Neural progenitor cell (in vitro differentiated cells): ENCODE results near the gene COQ10A. TPM values are rescaled to one million over a fixed set of nuclear protein-coding genes. Genes with fewer than 3 reads are reported as not detected.
A peak's percentile ranks its signal among the peaks of the same experiment; 100 is the strongest.

ENCODE experiments used
- DNase-seq: peaks from one replicate; pipeline ENCODE4 v3.0.0-alpha.2; 2016; ENCODE audit warnings: low spot score
- H2AFZ ChIP-seq: fragments of 200-600 bp; sonication (generic); replicated peaks from 2 replicates; pipeline ENCODE4 v1.6.1; 2016; ENCODE audit warnings: antibody characterized with exemption
- H3F3A ChIP-seq: fragments of 200-600 bp; sonication (generic); 2 replicates; pipeline ENCODE4 v1.6.1; 2016; ENCODE audit warnings: antibody characterized with exemption, low read depth
- H3K27ac ChIP-seq: fragments of 200-600 bp; sonication (generic); 2 replicates; pipeline ENCODE4 v1.5.1; 2016; ENCODE audit warnings: mild to moderate bottlenecking
- H3K27me3 ChIP-seq: fragments of 200-600 bp; sonication (generic); 2 replicates; pipeline ENCODE4 v1.6.1; 2016; ENCODE audit warnings: mild to moderate bottlenecking, moderate library complexity
- H3K36me3 ChIP-seq: fragments of 200-600 bp; sonication (generic); 2 replicates; pipeline ENCODE4 v1.5.1; 2016
- H3K4me1 ChIP-seq: fragments of 200-600 bp; sonication (generic); 2 replicates; pipeline ENCODE4 v1.6.1; 2016; ENCODE audit warnings: mixed run types
- H3K4me2 ChIP-seq: fragments of 200-600 bp; sonication (generic); 2 replicates; pipeline ENCODE4 v1.6.1; 2016
- H3K4me3 ChIP-seq: fragments of 200-600 bp; sonication (generic); 2 replicates; pipeline ENCODE4 v1.5.1; 2016
- H3K79me2 ChIP-seq: fragments of 200-600 bp; sonication (generic); 2 replicates; pipeline ENCODE4 v1.6.1; 2016; ENCODE audit warnings: low read depth
- H3K9ac ChIP-seq: fragments of 200-600 bp; sonication (generic); 2 replicates; pipeline ENCODE4 v1.6.1; 2016
- H3K9me3 ChIP-seq: fragments of 200-600 bp; sonication (generic); 2 replicates; pipeline ENCODE4 v1.5.1; 2016; ENCODE audit warnings: low read depth
- H4K20me1 ChIP-seq: fragments of 200-600 bp; sonication (generic); 2 replicates; pipeline ENCODE4 v1.6.1; 2016; ENCODE audit warnings: low read depth
- H3K27ac Mint-ChIP-seq: 3 replicates; pipeline ENCODE4 v1.8.0; 2021; ENCODE audit warnings: mixed read lengths
- H3K27me3 Mint-ChIP-seq: 2 replicates; pipeline ENCODE4 v1.8.0; 2022; ENCODE audit warnings: low read depth, mild to moderate bottlenecking, inconsistent platforms, moderate library complexity, mixed read lengths; ENCODE audit not compliant: insufficient read depth
- H3K36me3 Mint-ChIP-seq: 3 replicates; pipeline ENCODE4 v1.8.0; 2021; ENCODE audit warnings: mixed read lengths
- H3K4me1 Mint-ChIP-seq: 3 replicates; pipeline ENCODE4 v1.8.0; 2021; ENCODE audit warnings: mixed read lengths
- H3K4me3 Mint-ChIP-seq: 3 replicates; pipeline ENCODE4 v1.8.0; 2021; ENCODE audit warnings: mild to moderate bottlenecking, moderate library complexity, mixed read lengths
- H3K9me3 Mint-ChIP-seq: 3 replicates; pipeline ENCODE4 v1.8.0; 2020; ENCODE audit warnings: mixed read lengths
- EZH2 ChIP-seq: fragments of 200-600 bp; sonication (generic); IDR thresholded peaks from 2 replicates; pipeline ENCODE4 v1.6.1; 2017; ENCODE audit warnings: antibody characterized with exemption, mild to moderate bottlenecking, moderate library complexity
- EZH2phosphoT487 ChIP-seq: fragments of 200-600 bp; sonication (generic); IDR thresholded peaks from 2 replicates; pipeline ENCODE4 v1.6.1; 2017; ENCODE audit warnings: antibody characterized with exemption
- total RNA-seq: library from RNA; depleted of rRNA; stranded (reverse); fragments of >200 nt; gene quantifications from 2 replicates; pipeline ENCODE4 v1.2.3, GENCODE V29; 2015; ENCODE audit warnings: low replicate concordance
- TF ChIP-seq, protein P1 (sequence below): fragments of 200-600 bp; sonication (generic); IDR thresholded peaks from 2 replicates; pipeline ENCODE4 v1.5.1; 2017; ENCODE audit warnings: antibody characterized with exemption, mild to moderate bottlenecking

COQ10A gene
- total RNA-seq, 1 donor from 2014 or later, result 41.8 TPM

DNA sequence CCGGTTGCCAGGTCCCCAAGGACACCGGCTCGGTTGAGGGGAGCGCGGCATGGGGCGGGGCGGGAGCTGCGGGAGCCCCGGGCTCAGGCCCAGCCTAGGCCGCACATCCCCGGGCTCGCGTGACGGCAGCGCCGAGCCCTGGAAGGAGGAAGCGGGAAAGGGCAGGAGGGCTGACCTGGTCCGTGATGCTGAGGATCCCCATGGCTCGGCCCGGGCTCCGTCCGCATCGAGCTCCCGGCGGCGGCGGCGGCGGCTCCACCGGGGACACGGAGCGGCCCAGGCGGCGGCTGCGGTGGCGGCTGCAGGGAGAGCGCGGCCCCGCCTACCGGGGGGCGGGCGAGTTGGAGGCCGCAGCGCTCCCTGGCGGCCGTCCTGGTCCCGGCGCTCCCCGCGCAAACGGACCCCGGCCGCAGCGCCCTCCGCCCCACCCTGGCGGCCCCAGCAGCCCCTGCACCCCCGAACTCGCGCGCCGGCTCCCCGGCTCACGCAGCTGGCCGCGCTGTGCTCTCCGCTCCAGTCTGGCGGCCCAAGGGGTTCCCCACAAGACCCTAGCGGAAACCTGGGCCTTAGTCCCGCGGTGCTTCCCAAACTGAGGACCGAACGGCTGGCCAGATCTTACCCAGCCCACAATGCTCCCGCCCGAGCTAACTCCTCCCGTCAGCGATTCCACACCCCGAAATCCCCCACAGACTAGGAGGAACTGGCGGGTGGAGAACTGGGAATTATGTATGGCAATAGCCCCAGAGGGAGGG is 8.5 kb upstream of the COQ10A start, which contains the start of gene ANKRD52:
ANKRD52 (minus strand) TSS at position 317 of the 752 bp plus-strand sequence; CDS start at position 202, 115 bp downstream.
- peak; percentile 94 for DNase-seq
- Mint-ChIP-seq H3K4me3 (peak within 1 kb of the TSS; percentile 98), H3K36me3 (peaks cover 18% of the 10 kb centered on the region), H3K9me3 (no peaks in the 10 kb centered on the region), H3K4me1 (peaks cover 18% of the 10 kb centered on the region), H3K27me3 (peaks cover 2% of the 10 kb centered on the region), H3K27ac (peak within 1 kb of the TSS; percentile 77)
- peak within 1 kb of the TSS; percentile 100 for H3K4me2 ChIP-seq
- H2AFZ ChIP-seq, result peak within 1 kb of the TSS; percentile 92
- TF ChIP-seq, protein P1, sequence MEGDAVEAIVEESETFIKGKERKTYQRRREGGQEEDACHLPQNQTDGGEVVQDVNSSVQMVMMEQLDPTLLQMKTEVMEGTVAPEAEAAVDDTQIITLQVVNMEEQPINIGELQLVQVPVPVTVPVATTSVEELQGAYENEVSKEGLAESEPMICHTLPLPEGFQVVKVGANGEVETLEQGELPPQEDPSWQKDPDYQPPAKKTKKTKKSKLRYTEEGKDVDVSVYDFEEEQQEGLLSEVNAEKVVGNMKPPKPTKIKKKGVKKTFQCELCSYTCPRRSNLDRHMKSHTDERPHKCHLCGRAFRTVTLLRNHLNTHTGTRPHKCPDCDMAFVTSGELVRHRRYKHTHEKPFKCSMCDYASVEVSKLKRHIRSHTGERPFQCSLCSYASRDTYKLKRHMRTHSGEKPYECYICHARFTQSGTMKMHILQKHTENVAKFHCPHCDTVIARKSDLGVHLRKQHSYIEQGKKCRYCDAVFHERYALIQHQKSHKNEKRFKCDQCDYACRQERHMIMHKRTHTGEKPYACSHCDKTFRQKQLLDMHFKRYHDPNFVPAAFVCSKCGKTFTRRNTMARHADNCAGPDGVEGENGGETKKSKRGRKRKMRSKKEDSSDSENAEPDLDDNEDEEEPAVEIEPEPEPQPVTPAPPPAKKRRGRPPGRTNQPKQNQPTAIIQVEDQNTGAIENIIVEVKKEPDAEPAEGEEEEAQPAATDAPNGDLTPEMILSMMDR, result peak; percentile 71
- no peak for TF ChIP-seq EZH2
- H3K4me3 ChIP-seq, result peak within 1 kb of the TSS; percentile 100
- H4K20me1 ChIP-seq, result peaks cover 25% of the 10 kb centered on the region
- H3K79me2 ChIP-seq, result peaks cover 30% of the 10 kb centered on the region
- peak within 1 kb of the TSS; percentile 46 for H3K27ac ChIP-seq
- no peaks in the 10 kb centered on the region for H3K36me3 ChIP-seq
- H3K9ac ChIP-seq, result peak within 1 kb of the TSS; percentile 95
- H3K9me3 ChIP-seq, result no peaks in the 10 kb centered on the region
- H3F3A ChIP-seq, result peaks cover 22% of the 10 kb centered on the region
- H3K27me3 ChIP-seq, result no peaks in the 10 kb centered on the region
- H3K4me1 ChIP-seq, result peaks cover 17% of the 10 kb centered on the region

DNA sequence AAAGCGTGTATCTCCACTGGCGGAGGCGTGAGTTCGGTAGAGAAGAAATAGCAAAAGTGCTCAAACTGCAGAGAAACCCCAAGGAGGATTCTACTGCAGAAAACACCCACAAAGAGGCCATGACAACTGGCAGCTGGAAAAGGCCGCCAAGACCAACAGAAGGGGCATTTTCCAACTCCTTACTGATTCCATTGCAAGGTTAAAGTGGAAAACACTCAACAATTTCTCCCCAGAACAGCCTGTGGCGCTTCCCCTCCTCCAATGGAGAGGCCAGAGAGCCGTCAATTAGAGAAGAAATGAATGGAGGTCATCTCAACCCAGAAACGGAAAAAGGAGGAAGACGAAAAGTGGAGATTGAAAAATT is 7.9 kb upstream of the COQ10A start:
- H2AFZ ChIP-seq, result peak overlapping the region; percentile 92
- no peaks in the 10 kb centered on the region for H3K36me3 ChIP-seq
- peaks cover 18% of the 10 kb centered on the region for H3K4me1 Mint-ChIP-seq
- H3K79me2 ChIP-seq, result peaks cover 30% of the 10 kb centered on the region
- no peaks in the 10 kb centered on the region for H3K27me3 ChIP-seq
- peaks cover 16% of the 10 kb centered on the region for H3K36me3 Mint-ChIP-seq
- H3K4me3 Mint-ChIP-seq, result peak overlapping the region; percentile 90
- H3K27ac Mint-ChIP-seq, result peak overlapping the region; percentile 77
- H3K9ac ChIP-seq, result no peak overlapping the region
- H3K9me3 Mint-ChIP-seq, result no peaks in the 10 kb centered on the region
- H3K27me3 Mint-ChIP-seq, result peaks cover 2% of the 10 kb centered on the region
- H3K27ac ChIP-seq, result no peak overlapping the region
- H3F3A ChIP-seq, result peaks cover 22% of the 10 kb centered on the region
- peaks cover 17% of the 10 kb centered on the region for H3K4me1 ChIP-seq
- DNase-seq, result no peak
- peak overlapping the region; percentile 100 for H3K4me3 ChIP-seq
- H3K4me2 ChIP-seq, result peak overlapping the region; percentile 100
- TF ChIP-seq EZH2 (no peak), EZH2phosphoT487 (no peak)
- TF ChIP-seq, protein P1, result no peak
- peaks cover 25% of the 10 kb centered on the region for H4K20me1 ChIP-seq
- H3K9me3 ChIP-seq, result no peaks in the 10 kb centered on the region

DNA sequence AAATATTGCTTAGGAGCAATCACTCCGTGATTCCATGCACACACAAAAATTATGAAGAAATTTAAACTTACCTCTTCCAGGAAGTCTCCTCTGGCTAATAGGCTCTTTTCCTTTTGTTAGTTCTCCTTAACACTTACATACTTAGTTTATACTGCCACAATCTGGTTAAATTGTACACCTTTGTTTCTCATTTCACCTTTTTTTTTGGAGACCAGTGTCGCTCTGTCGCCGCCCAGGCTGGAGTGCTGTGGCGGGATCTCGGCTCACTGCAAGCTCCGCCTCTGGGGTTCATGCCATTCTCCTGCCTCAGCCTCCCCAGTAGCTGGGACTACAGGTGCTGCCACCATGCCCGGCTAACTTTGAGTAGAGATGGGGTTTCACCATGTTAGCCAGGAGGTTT is 6.4 kb upstream of the COQ10A start:
- DNase-seq, result no peak
- Histone ChIP-seq H3K79me2 (peaks cover 27% of the 10 kb centered on the region), H3K4me2 (no peak overlapping the region), H3K9me3 (no peaks in the 10 kb centered on the region), H4K20me1 (peaks cover 25% of the 10 kb centered on the region), H2AFZ (no peak overlapping the region), H3K4me1 (peaks cover 17% of the 10 kb centered on the region), H3K4me3 (no peak overlapping the region), H3K9ac (no peak overlapping the region), H3K27me3 (no peaks in the 10 kb centered on the region), H3K36me3 (no peaks in the 10 kb centered on the region), H3K27ac (no peak overlapping the region), H3F3A (peaks cover 24% of the 10 kb centered on the region)
- H3K36me3 Mint-ChIP-seq, result peaks cover 8% of the 10 kb centered on the region
- H3K9me3 Mint-ChIP-seq, result no peaks in the 10 kb centered on the region
- peaks cover 2% of the 10 kb centered on the region for H3K27me3 Mint-ChIP-seq
- H3K4me1 Mint-ChIP-seq, result peaks cover 18% of the 10 kb centered on the region
- H3K4me3 Mint-ChIP-seq, result peak overlapping the region; percentile 44
- no peak for TF ChIP-seq EZH2phosphoT487
- no peak for TF ChIP-seq EZH2
- TF ChIP-seq, protein P1, result no peak
- H3K27ac Mint-ChIP-seq, result no peak overlapping the region
